GM10847 (cell line): Measurements from ENCODE around the gene NXPH4.

ENCODE experiments used
- POLR2A ChIP-seq: IDR thresholded peaks from 2 replicates; pipeline ENCODE4 v1.6.1; 2011; ENCODE audit not compliant: insufficient read length; ENCODE audit errors: extremely low read depth

NXPH4 gene

DNA sequence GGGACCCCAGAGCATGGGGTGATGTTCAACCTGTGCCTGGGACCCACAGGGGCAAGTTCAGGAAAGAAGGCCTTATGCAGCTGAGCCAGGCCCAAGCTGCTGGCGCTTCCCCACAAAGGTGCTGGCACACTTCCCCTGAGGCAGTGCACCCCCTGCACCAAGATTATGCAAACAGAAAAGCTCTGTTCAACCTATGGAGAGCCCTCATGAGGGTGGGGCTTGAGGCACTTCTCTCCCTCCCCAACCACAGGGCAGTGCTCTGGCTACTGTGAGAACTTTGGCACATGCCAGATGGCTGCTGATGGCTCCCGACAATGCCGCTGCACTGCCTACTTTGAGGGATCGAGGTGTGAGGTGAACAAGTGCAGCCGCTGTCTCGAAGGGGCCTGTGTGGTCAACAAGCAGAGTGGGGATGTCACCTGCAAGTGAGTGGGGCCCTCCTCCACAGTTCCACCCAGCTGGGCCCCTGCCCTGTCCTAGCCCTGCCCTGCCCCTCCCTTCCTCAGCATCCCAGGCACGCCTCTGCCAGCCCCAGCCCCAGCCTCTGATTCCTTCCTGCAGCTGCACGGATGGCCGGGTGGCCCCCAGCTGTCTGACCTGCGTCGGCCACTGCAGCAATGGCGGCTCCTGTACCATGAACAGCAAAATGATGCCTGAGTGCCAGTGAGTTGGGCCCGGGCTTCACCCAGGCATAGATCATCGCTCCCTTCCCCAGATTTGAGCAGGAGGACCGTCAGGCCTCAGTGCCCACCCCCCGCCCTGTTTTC lies 5.5 kb upstream of the NXPH4 start:
- TF ChIP-seq POLR2A: no peak

- TF ChIP-seq POLR2A: no peak
These were observed 4.5 kb upstream of the NXPH4 start for GRCh38 chr12:57211791-57212700.

DNA sequence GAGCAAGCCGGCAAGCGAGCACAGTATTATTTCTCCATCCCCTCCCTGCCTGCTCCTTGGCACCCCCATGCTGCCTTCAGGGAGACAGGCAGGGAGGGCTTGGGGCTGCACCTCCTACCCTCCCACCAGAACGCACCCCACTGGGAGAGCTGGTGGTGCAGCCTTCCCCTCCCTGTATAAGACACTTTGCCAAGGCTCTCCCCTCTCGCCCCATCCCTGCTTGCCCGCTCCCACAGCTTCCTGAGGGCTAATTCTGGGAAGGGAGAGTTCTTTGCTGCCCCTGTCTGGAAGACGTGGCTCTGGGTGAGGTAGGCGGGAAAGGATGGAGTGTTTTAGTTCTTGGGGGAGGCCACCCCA lies 3.9 kb upstream of the NXPH4 start:
- TF ChIP-seq POLR2A: no peak

GRCh38 chr12:57213058-57213715 lies 3.4 kb upstream of the NXPH4 start:
- TF ChIP-seq POLR2A: no peak

DNA sequence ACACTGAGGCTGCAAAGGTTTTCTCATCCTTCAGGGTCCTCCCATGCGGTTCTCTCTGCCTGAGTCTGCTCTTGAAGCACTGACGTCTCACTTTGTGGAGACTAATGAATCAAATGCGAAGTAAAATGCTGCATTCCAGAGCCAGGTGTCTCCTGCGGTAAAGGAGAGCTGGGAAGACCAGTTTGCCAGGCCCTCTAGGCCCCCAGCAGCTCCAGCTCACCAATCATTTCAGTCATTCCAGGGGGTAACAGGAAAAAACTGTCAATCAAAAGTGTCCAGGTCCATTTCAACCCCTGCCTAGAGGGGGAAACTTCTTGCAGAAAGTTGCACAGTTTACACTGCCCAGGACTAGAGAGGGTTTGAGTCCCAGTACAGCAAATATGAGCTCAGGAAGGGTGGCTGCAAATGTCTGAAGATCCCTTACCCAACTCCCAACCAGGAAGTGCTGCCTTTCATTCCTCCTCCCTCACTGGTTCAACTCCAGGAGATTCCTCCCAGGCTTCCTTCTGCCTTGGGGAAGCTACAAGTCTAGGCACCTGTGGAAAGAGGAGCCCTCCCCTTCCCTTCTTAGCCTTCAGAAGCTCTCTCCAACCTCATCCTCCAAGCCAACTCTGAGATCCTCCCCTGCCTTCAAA lies 2.7 kb upstream of the NXPH4 start:
- TF ChIP-seq POLR2A: no peak

DNA sequence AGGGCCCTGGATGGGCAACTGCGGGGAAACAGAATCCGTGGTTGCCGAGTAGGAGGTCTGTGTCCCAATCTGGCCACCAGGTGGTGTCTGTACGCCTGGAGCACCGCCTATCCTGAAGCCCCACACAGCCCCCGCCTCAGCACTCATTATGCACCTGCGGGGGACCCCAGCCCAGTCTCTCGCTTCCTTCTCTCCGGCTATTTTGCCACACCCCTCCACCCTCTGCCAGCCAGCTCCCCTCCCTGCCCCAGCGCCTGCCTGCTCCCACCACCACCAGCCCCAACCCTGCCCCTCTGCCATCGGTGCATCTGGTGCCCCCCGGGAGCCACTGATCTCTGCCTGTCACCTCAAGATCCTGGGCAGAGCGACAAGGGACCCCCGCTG lies 2.2 kb upstream of the NXPH4 start:
- TF ChIP-seq POLR2A: no peak

DNA sequence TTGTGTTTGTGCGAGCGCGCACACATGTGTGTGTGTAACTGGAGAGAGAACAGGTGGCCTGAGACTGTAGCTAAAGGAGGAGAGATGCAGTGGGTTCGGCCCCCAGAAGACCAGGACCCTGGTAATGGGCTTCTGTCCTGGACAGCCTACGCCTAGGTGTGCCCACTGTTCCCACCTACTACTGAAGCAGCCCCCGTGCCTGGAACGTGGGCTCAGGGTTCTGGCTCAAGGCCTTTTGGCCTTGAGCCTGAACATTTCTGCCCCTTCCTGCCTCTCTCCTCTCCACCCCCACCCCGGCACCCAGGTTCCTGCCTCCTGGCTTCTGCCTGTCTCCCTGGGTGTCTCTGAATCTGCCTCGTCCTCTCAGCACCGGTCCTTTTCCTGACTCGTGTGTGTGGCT lies 1.5 kb upstream of the NXPH4 start:
- no peak for TF ChIP-seq POLR2A

DNA sequence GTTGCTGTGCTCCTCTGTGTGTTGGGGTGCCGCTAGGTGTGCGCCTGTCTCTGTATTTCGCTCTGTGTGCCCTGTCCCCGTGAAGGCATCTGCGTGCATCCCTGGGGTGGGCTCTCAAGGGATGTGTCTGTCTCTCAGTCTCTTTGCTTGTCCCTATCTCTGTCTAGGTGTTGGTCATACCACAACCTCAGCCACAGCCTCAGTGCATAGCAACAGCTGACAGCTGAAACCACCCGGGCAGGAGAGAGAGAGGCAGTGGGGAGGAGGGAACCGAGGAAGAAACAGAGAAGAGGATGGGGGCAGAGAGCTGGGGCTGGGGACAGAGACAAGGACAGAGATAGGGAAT lies 953 bp upstream of the NXPH4 start:
- no peak for TF ChIP-seq POLR2A

DNA sequence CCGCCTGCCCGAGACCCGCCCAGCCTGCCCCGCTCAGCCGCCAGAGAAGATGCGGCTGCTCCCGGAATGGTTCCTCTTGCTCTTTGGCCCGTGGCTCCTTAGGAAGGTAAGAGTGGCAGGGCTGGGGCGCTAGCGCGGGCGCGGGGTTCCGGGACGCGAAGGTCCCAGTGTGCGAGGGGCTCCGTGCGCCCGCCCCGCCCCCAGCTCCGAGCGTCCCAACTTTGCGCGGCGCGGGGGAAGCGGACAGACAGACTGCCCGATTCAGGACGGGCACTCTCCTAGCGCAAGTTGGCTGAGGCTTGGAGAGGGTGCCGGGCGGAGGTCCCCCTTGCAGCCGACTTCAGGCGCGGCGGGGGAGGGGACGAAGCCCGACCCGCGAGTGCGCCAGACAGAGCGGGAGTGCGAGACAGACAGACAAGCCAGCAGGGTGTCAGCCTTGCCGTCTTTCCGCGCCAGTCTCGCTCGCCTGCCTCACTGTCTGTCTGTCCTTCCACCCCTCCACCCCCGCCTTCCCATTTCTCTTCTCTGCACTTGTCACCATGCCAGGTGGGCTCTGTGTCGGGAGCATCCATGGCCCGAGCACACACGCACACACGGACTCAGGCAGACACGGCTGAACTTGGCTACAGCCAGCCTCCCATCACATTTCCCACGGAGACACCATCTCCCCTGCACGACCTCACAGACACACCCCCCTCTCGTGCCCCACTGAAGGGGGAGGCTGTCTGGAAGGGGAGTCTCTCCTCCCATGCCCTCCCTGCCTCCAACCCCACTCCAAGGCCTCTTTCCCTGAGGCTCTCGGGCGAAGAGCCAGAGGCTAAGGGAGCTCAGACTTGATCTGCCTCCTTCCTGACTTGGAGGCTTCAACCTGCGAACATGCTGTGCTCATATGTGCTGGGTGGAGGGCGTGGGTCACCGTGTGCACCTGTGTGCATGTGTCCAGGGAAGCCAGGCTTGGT lies 606 bp downstream of the NXPH4 start:
- no peak for TF ChIP-seq POLR2A

GRCh38 chr12:57218030-57218853 lies 1.6 kb downstream of the NXPH4 start:
- no peak for TF ChIP-seq POLR2A

GRCh38 chr12:57219205-57219992 lies 2.8 kb downstream of the NXPH4 start:
- no peak for TF ChIP-seq POLR2A

- no peak for TF ChIP-seq POLR2A
These were observed 3.6 kb downstream of the NXPH4 start for GRCh38 chr12:57219993-57220754.

DNA sequence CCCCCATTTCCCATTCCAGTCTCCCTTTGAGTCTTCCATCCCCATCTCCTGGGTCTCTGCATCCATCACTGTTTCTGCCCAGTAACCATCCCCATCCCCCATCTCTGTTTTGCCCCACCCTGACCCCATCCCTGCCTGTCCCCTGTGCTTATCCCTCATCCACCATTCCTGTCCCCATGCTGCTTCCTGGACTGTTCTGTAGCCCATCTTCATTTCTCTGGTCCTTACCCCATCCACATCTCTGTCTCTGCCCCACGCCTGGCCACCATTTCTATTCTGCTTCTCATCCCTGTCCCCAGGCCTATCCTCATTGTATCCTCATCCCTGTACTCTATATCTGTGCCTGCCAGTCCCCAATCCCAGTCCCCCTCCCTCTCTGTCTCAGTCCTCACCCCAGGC lies 4.2 kb downstream of the NXPH4 start:
- TF ChIP-seq POLR2A: no peak
